HG03571 (cell line): ENCODE data around the gene FBXL15.

ENCODE experiments used
- ATAC-seq: cut with Tn5 transposase; IDR thresholded peaks from one replicate; pipeline ENCODE4 v1.9.1; 2021; ENCODE audit not compliant: unreplicated experiment

The FBXL15 gene

GRCh38 chr10:102409604-102410428 lies 10.8 kb upstream of the FBXL15 start:
- no peak for ATAC-seq

- no peak for ATAC-seq
These were observed 10.1 kb upstream of the FBXL15 start for GRCh38 chr10:102410429-102411073.

GRCh38 chr10:102411341-102412255 lies 9.0 kb upstream of the FBXL15 start:
- ATAC-seq: no peak

GRCh38 chr10:102412293-102412692 lies 8.3 kb upstream of the FBXL15 start:
- no peak for ATAC-seq

GRCh38 chr10:102413053-102413705 lies 7.5 kb upstream of the FBXL15 start:
- no peak for ATAC-seq

GRCh38 chr10:102413806-102414561 lies 6.7 kb upstream of the FBXL15 start:
- ATAC-seq: no peak

GRCh38 chr10:102414749-102415148 lies 5.9 kb upstream of the FBXL15 start:
- no peak for ATAC-seq

GRCh38 chr10:102416283-102416682 lies 4.4 kb upstream of the FBXL15 start:
- ATAC-seq: no peak

GRCh38 chr10:102416695-102417094 lies 3.9 kb upstream of the FBXL15 start:
- ATAC-seq: no peak

GRCh38 chr10:102418622-102419268 lies 1.9 kb upstream of the FBXL15 start, which contains the start of gene PSD:
Gene PSD (minus strand): TSS chr10:102418785. CDS start chr10:102417038, 1,747 bp downstream.
- no peak for ATAC-seq

GRCh38 chr10:102419269-102420180 lies 1.1 kb upstream of the FBXL15 start:
- no peak for ATAC-seq

- ATAC-seq: no peak
These were observed 389 bp upstream of the FBXL15 start for GRCh38 chr10:102420181-102420713.

- ATAC-seq: no peak
These were observed 796 bp downstream of the FBXL15 start for GRCh38 chr10:102421507-102421756.

- ATAC-seq: peak; percentile 0
These were observed 1.3 kb downstream of the FBXL15 start for GRCh38 chr10:102421757-102422512.

GRCh38 chr10:102422545-102423129 lies 2.0 kb downstream of the FBXL15 start:
- ATAC-seq: no peak

GRCh38 chr10:102423372-102423968 lies 2.8 kb downstream of the FBXL15 start:
- ATAC-seq: no peak

GRCh38 chr10:102424145-102424544 lies 3.5 kb downstream of the FBXL15 start:
- ATAC-seq: no peak
